PFSK-1 (cell line): ENCODE data around the gene KCNJ14.

Source experiments
- FOXP2 ChIP-seq: optimal IDR thresholded peaks from 2 replicates; pipeline ENCODE3; 2011; ENCODE audit warnings: borderline replicate concordance, control low read depth, inconsistent platforms; ENCODE audit not compliant: insufficient read depth; ENCODE audit errors: extremely low read length, extremely low read depth
- POLR2AphosphoS5 ChIP-seq: IDR thresholded peaks from 2 replicates; pipeline ENCODE4 v1.6.1; 2012; ENCODE audit warnings: low read depth, mild to moderate bottlenecking, control low read depth, low read length, moderate library complexity
- REST ChIP-seq, 2 experiments: IDR thresholded peaks; 2 replicates each; pipeline versions ENCODE4 v1.6.1 to v1.8.0; 2011 to 2012; ENCODE audit warnings: low read depth in 2 of 2, low read length in 2 of 2, control low read depth in 1 of 2, inconsistent platforms in 1 of 2, mild to moderate bottlenecking in 1 of 2, moderate library complexity in 1 of 2; ENCODE audit not compliant: insufficient read depth in 1 of 2
- SIN3A ChIP-seq: IDR thresholded peaks from 2 replicates; pipeline ENCODE4 v1.6.1; 2012; ENCODE audit warnings: mild to moderate bottlenecking, low read length, moderate library complexity, borderline replicate concordance; ENCODE audit not compliant: insufficient read depth
- TAF1 ChIP-seq: IDR thresholded peaks from 2 replicates; pipeline ENCODE4 v1.6.1; 2012; ENCODE audit warnings: low read length, control low read depth, borderline replicate concordance; ENCODE audit not compliant: insufficient read depth

DNA sequence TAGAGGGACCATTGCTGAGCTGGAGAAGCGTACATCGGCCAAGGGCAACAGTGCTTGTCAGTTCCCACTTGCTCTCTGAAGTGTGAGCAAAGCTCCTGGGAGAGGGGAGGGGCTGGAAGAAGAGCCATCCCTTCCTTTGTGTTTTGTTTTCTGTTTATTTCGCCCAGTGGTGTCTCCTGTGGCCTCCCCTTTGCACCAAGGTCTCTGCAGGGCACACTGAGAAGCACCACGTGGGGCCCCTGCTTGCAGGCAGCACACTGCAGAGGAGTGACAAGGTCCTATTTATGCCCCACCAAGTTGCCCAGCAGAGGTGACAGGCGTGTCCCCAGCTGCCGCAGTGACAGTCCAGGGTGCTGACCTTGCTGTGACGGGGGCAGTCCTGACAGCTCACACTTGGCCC, 38.0 kb upstream of the KCNJ14 start:
- TF ChIP-seq SIN3A, result no peak
- TF ChIP-seq POLR2AphosphoS5, result no peak
- TF ChIP-seq TAF1, result no peak
- no peak for TF ChIP-seq REST (IDR thresholded peaks at IDR 0.05; ENCODE audit: insufficient read depth in 1 of 2, low read depth in 2 of 2, low read length in 2 of 2)
- TF ChIP-seq FOXP2, result no peak
